ENCODE results near the gene KRTAP10-12.

The KRTAP10-12 gene

DNA sequence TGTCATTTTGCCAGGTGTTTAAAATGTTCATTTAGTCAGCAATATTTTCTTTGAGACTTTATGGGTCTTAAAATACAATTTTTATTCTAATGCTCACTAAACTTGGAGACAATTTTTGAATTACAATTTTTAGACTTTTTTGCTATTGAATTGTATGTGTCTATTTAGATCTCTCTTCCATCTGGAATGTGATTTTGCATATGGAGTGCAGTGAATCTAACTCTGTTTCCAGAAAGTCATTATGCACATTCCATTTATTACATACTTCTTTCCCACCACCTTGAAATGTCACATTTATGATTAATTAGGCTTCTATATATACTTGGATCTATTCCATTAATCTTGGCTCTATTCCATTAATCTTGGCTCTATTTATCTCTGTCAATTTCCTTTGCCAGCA lies 20.0 kb downstream of the KRTAP10-12 start:
- TF ChIP-seq, protein P1, sequence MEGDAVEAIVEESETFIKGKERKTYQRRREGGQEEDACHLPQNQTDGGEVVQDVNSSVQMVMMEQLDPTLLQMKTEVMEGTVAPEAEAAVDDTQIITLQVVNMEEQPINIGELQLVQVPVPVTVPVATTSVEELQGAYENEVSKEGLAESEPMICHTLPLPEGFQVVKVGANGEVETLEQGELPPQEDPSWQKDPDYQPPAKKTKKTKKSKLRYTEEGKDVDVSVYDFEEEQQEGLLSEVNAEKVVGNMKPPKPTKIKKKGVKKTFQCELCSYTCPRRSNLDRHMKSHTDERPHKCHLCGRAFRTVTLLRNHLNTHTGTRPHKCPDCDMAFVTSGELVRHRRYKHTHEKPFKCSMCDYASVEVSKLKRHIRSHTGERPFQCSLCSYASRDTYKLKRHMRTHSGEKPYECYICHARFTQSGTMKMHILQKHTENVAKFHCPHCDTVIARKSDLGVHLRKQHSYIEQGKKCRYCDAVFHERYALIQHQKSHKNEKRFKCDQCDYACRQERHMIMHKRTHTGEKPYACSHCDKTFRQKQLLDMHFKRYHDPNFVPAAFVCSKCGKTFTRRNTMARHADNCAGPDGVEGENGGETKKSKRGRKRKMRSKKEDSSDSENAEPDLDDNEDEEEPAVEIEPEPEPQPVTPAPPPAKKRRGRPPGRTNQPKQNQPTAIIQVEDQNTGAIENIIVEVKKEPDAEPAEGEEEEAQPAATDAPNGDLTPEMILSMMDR (IDR thresholded peaks at IDR 0.05; ENCODE audit: low read depth, low read length), result no peak
- H2AFZ ChIP-seq (ENCODE audit: low read depth, low read length), result no peak overlapping the region
- no peaks in the 10 kb centered on the region for H3K9me3 ChIP-seq (ENCODE audit: insufficient read depth, low read length)
- 0 out of 2 replicates have a peak, but pooled peaks cover 7% of the 10 kb centered on the region for H3K27me3 ChIP-seq (ENCODE audit: low read depth, low read length)
- H3K4me2 ChIP-seq (ENCODE audit: low read length), result no peak overlapping the region
- no peaks in the 10 kb centered on the region for H4K20me1 ChIP-seq (ENCODE audit: insufficient read depth, low read length)
- H3K9ac ChIP-seq (ENCODE audit: low read length), result no peak overlapping the region
- H3K27ac ChIP-seq (ENCODE audit: low read length), result no peak overlapping the region
- no peak overlapping the region for H3K4me3 ChIP-seq (ENCODE audit: low read length)
- H3K36me3 ChIP-seq (replicated peaks; ENCODE audit: low read depth, low read length), result no peaks in the 10 kb centered on the region
- H3K79me2 ChIP-seq (ENCODE audit: low read length), result no peaks in the 10 kb centered on the region
- H3K4me1 ChIP-seq (ENCODE audit: low read length), result peaks cover 5% of the 10 kb centered on the region

DNA sequence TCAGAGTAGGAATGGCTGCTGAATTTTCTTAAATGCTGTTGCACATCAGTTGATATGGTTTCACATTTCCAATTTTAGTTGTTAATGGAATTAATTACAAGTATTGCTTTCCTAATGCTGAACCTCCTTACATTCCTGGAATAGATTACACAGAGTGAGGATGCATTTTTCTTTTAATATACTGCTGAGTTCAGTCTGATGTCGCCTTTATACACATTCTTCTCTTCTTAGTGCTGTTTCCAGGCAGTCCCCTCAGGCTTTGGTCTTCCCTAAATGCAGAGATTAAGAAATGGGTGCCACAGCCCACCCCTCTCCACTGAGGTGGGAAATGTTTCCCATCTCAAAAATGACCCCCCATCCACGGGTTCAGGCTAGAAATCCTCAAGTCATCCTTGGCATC lies 21.1 kb downstream of the KRTAP10-12 start:
- no peak for TF ChIP-seq EZH2phosphoT487 (IDR thresholded peaks at IDR 0.05; ENCODE audit: low read depth)
- TF ChIP-seq, protein P1 (IDR thresholded peaks at IDR 0.05; ENCODE audit: low read depth, low read length), result no peak
- no peak overlapping the region for H3K27ac ChIP-seq (ENCODE audit: low read length)

DNA sequence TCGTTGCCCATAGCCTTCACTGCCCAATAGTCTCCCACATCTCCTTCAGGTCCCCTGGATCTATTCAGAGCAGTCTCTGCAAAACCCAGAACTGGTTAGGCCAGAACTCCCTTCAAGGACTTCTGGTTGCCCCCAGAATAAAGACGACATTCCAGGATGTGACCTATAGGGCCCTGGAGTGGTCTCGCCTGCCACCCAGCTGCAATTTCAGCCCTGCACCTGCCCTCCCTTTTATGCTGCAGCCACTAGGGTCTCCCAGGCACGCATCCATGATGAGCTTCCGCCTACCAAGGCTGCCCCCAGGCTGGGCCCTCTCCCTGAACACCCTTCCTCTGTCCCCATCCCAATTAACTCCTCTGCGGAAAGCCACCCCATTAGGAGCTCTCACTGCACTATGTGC lies 21.6 kb downstream of the KRTAP10-12 start:
- H3K4me3 ChIP-seq (ENCODE audit: low read length), result no peak overlapping the region
- H3K4me2 ChIP-seq (ENCODE audit: low read length), result no peak overlapping the region
- H3K27ac ChIP-seq (ENCODE audit: low read length), result no peak overlapping the region
- H3K9ac ChIP-seq (ENCODE audit: low read length), result no peak overlapping the region
- H2AFZ ChIP-seq (ENCODE audit: low read depth, low read length), result no peak overlapping the region
- no peaks in the 10 kb centered on the region for H4K20me1 ChIP-seq (ENCODE audit: insufficient read depth, low read length)
- H3K4me1 ChIP-seq (ENCODE audit: low read length), result no peaks in the 10 kb centered on the region
- no peaks in the 10 kb centered on the region for H3K79me2 ChIP-seq (ENCODE audit: low read length)
- H3K36me3 ChIP-seq (replicated peaks; ENCODE audit: low read depth, low read length), result no peaks in the 10 kb centered on the region
- H3K27me3 ChIP-seq (ENCODE audit: low read depth, low read length), result 0 out of 2 replicates have a peak, but pooled peaks cover 7% of the 10 kb centered on the region
- TF ChIP-seq, protein P1 (IDR thresholded peaks at IDR 0.05; ENCODE audit: low read depth, low read length), result peak; percentile 47
- TF ChIP-seq EZH2phosphoT487 (IDR thresholded peaks at IDR 0.05; ENCODE audit: low read depth), result no peak
- no peaks in the 10 kb centered on the region for H3K9me3 ChIP-seq (ENCODE audit: insufficient read depth, low read length)

More for the DNA sequence above, 21.1 kb downstream of the KRTAP10-12 start:
- Histone ChIP-seq H2AFZ (ENCODE audit: low read depth, low read length) (no peak overlapping the region), H3K4me3 (ENCODE audit: low read length) (no peak overlapping the region), H3K27me3 (ENCODE audit: low read depth, low read length) (0 out of 2 replicates have a peak, but pooled peaks cover 7% of the 10 kb centered on the region), H3K4me2 (ENCODE audit: low read length) (no peak overlapping the region), H3K4me1 (ENCODE audit: low read length) (no peaks in the 10 kb centered on the region; the same call in 1 of the 2 replicates), H3K79me2 (ENCODE audit: low read length) (no peaks in the 10 kb centered on the region), H4K20me1 (ENCODE audit: insufficient read depth, low read length) (no peaks in the 10 kb centered on the region), H3K9ac (ENCODE audit: low read length) (no peak overlapping the region), H3K9me3 (ENCODE audit: insufficient read depth, low read length) (no peaks in the 10 kb centered on the region), H3K36me3 (replicated peaks; ENCODE audit: low read depth, low read length) (no peaks in the 10 kb centered on the region)

DNA sequence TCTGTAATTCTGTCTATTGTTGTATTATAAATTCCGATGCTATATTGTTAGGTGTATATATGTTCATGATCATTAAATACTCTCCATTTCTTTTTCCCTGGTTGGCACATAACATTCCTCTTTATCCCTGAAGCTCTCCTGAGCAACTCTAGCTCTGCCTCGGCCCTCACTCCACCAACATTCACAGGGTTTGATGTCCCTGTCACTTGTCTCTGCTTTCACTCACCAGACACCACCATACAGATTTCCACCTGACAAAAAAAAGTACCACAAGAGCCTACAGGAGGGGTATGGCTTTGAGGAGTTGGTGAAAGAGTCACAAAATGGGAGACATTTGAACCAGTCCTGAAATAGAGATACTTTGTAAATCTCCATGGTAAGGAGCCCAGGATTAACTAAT lies 23.2 kb downstream of the KRTAP10-12 start:
- H3K9ac ChIP-seq (ENCODE audit: low read length), result no peak overlapping the region
- H4K20me1 ChIP-seq (ENCODE audit: insufficient read depth, low read length), result no peaks in the 10 kb centered on the region
- no peaks in the 10 kb centered on the region for H3K79me2 ChIP-seq (ENCODE audit: low read length)
- H3K4me2 ChIP-seq (ENCODE audit: low read length), result no peak overlapping the region
- no peaks in the 10 kb centered on the region for H3K9me3 ChIP-seq (ENCODE audit: insufficient read depth, low read length)
- H3K36me3 ChIP-seq (replicated peaks; ENCODE audit: low read depth, low read length), result no peaks in the 10 kb centered on the region
- H3K27ac ChIP-seq (ENCODE audit: low read length), result no peak overlapping the region
- H3K4me3 ChIP-seq (ENCODE audit: low read length), result no peak overlapping the region
- H3K27me3 ChIP-seq (ENCODE audit: low read depth, low read length), result 0 out of 2 replicates have a peak, but pooled peaks cover 7% of the 10 kb centered on the region
- no peaks in the 10 kb centered on the region for H3K4me1 ChIP-seq (ENCODE audit: low read length)
- H2AFZ ChIP-seq (ENCODE audit: low read depth, low read length), result no peak overlapping the region
- TF ChIP-seq EZH2phosphoT487 (IDR thresholded peaks at IDR 0.05; ENCODE audit: low read depth), result no peak
- TF ChIP-seq, protein P1 (IDR thresholded peaks at IDR 0.05; ENCODE audit: low read depth, low read length), result no peak
